Ishikawa (cell line): ENCODE data around the gene COA1.

ENCODE experiments used
- CEBPB ChIP-seq: IDR thresholded peaks from 2 replicates; pipeline ENCODE4 v1.6.1; 2012
- CREB1 ChIP-seq: IDR thresholded peaks from 2 replicates; pipeline ENCODE4 v1.6.1; 2012; ENCODE audit warnings: low read depth
- EGR1 ChIP-seq: IDR thresholded peaks from 2 replicates; pipeline ENCODE4 v1.6.1; 2012
- EP300 ChIP-seq: IDR thresholded peaks from 2 replicates; pipeline ENCODE4 v1.6.1; 2012; ENCODE audit warnings: borderline replicate concordance
- FOXM1 ChIP-seq: IDR thresholded peaks from 2 replicates; pipeline ENCODE4 v1.6.1; 2012; ENCODE audit warnings: low read depth, borderline replicate concordance
- RAD21 ChIP-seq: IDR thresholded peaks from 2 replicates; pipeline ENCODE4 v1.6.1; 2012; ENCODE audit warnings: low read depth
- TAF1 ChIP-seq: IDR thresholded peaks from 2 replicates; pipeline ENCODE4 v1.6.1; 2012; ENCODE audit warnings: low read depth, mild to moderate bottlenecking
- TCF12 ChIP-seq: IDR thresholded peaks from 2 replicates; pipeline ENCODE4 v1.6.1; 2012; ENCODE audit warnings: low read depth
- YY1 ChIP-seq: IDR thresholded peaks from 2 replicates; pipeline ENCODE4 v1.6.1; 2012; ENCODE audit warnings: low read depth
- ZBTB7A ChIP-seq: IDR thresholded peaks from 2 replicates; pipeline ENCODE4 v1.6.1; 2012; ENCODE audit warnings: low read depth
- TF ChIP-seq, protein P1 (sequence below): IDR thresholded peaks from 2 replicates; pipeline ENCODE4 v1.6.1; 2012
- TF ChIP-seq, protein P2 (sequence below): IDR thresholded peaks from 2 replicates; pipeline ENCODE4 v1.6.1; 2012
- TF ChIP-seq, protein P3 (sequence below): IDR thresholded peaks from 2 replicates; pipeline ENCODE4 v1.6.1; 2012; ENCODE audit warnings: low read depth, mild to moderate bottlenecking

DNA sequence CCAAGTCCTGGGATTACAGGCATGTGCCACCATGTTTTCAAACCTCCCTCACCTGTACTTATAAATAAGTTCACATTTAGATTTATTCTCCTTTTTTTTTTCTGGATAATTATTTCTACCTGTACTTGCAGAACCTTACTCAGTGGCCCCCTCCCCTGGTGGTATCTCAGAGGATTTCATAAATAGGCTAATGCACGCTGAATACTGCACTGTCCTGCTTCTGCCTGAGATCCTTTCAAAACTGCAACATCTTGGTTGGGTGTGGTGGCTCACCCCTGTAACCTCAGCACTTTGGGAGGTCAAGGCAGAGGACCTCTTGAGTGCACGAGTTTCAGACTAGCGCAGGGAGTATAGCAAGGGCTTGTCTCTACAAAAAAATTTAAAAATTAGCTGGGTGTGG lies 24.5 kb upstream of the COA1 start:
- no peak for TF ChIP-seq CEBPB
- no peak for TF ChIP-seq TCF12
- no peak for TF ChIP-seq EP300
- TF ChIP-seq, protein P1, sequence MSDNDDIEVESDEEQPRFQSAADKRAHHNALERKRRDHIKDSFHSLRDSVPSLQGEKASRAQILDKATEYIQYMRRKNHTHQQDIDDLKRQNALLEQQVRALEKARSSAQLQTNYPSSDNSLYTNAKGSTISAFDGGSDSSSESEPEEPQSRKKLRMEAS: no peak
- no peak for TF ChIP-seq CREB1
- TF ChIP-seq, protein P2, sequence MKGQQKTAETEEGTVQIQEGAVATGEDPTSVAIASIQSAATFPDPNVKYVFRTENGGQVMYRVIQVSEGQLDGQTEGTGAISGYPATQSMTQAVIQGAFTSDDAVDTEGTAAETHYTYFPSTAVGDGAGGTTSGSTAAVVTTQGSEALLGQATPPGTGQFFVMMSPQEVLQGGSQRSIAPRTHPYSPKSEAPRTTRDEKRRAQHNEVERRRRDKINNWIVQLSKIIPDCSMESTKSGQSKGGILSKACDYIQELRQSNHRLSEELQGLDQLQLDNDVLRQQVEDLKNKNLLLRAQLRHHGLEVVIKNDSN: no peak
- no peak for TF ChIP-seq TAF1
- TF ChIP-seq RAD21: no peak
- no peak for TF ChIP-seq EGR1
- TF ChIP-seq YY1: no peak
- TF ChIP-seq, protein P3, sequence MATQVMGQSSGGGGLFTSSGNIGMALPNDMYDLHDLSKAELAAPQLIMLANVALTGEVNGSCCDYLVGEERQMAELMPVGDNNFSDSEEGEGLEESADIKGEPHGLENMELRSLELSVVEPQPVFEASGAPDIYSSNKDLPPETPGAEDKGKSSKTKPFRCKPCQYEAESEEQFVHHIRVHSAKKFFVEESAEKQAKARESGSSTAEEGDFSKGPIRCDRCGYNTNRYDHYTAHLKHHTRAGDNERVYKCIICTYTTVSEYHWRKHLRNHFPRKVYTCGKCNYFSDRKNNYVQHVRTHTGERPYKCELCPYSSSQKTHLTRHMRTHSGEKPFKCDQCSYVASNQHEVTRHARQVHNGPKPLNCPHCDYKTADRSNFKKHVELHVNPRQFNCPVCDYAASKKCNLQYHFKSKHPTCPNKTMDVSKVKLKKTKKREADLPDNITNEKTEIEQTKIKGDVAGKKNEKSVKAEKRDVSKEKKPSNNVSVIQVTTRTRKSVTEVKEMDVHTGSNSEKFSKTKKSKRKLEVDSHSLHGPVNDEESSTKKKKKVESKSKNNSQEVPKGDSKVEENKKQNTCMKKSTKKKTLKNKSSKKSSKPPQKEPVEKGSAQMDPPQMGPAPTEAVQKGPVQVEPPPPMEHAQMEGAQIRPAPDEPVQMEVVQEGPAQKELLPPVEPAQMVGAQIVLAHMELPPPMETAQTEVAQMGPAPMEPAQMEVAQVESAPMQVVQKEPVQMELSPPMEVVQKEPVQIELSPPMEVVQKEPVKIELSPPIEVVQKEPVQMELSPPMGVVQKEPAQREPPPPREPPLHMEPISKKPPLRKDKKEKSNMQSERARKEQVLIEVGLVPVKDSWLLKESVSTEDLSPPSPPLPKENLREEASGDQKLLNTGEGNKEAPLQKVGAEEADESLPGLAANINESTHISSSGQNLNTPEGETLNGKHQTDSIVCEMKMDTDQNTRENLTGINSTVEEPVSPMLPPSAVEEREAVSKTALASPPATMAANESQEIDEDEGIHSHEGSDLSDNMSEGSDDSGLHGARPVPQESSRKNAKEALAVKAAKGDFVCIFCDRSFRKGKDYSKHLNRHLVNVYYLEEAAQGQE: no peak
- no peak for TF ChIP-seq FOXM1
- TF ChIP-seq ZBTB7A: no peak
